Stimulated activated CD8-positive, alpha-beta memory T cell treated with anti-CD3 and anti-CD28 coated beads, Interleukin-15, amount 100 ng/mL, for 48 hours (primary cell): ENCODE data around the gene ZCCHC24.
"Not testable (repeated sequence)": the region's sequence is repeated elsewhere in the genome, so short reads cannot be mapped to it uniquely, and the experiment has no call there.

Experiments
- DNase-seq, 2 donors: peaks; one replicate each; pipeline ENCODE4 v3.0.0-alpha.2; 2020; ENCODE audit warnings: low read depth in 2 of 2

Gene ZCCHC24

GRCh38 chr10:79472951-79473350, 27.5 kb upstream of the ZCCHC24 start:
- no peak for DNase-seq

GRCh38 chr10:79472449-79472848, 27.0 kb upstream of the ZCCHC24 start:
- DNase-seq = no peak

- no peak for DNase-seq
Measured at GRCh38 chr10:79471776-79472175, 26.4 kb upstream of the ZCCHC24 start.

DNA sequence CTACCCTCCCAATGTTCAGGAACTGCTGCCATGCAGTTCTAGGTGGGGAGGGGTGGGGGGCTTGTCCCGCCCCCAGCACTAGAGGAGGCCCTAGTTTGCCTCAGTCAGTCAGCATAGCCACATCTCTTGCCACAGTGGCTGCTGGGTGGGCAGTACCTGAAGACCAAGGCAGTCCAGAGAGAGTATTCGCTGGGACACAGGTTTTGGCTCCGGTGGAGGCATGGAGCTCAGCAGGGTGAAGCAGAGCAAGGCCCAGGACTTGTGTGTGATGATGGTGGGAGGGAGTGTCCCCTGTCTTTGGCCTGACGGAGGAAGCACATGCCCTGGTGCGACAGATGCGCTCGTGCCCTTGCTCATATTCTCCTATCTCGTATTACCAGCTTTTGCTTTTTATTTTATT, 24.7 kb upstream of the ZCCHC24 start:
- DNase-seq = no peak

GRCh38 chr10:79468841-79469585, 23.6 kb upstream of the ZCCHC24 start:
- DNase-seq = no peak

- no peak for DNase-seq
Measured at GRCh38 chr10:79468015-79468560, 22.7 kb upstream of the ZCCHC24 start.

GRCh38 chr10:79465341-79465740, 19.9 kb upstream of the ZCCHC24 start:
- no peak for DNase-seq

DNA sequence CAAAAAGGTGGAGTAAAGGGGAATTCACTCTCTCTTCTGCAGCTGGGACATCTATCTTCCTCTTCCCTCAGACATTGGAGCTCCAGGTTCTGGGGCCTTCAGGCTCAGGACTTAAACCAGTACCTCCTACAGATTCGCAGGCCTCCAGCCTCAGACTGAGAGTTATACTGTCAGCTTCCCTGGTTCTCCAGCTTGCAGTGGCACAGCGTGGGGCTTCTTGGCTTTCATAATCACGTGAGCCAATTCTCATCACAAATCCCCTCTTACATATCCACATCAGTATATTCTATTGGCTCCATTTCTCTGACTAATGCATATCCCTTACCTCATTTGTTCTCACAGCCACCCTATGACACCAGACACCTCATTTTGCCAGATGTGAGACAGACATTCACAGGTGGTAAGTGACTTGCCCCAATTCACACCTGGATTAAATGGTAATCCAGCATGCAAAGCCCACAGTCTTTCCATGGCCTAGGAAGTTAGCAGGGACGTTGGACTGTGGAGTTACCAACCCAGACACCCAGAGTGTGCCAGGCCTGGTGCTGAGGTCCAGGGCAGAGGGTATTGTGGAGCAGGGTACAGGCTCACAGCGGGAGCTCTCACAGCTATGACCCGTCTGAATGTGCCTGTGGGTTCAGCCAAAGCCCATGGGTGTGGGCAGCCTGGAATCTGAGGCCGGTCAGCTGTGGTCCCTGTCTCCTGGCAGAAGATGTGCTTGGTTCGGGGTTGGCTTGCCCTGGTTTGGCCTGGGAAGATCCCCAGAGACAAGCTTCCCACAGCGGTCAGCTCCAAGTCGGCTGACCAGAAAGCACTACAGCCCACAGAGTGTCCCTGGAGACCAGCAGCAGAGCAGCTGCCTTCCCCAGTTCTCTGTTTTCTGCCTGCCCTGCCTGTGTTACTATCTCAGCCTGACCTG, 18.4 kb upstream of the ZCCHC24 start:
- no peak for DNase-seq

DNA sequence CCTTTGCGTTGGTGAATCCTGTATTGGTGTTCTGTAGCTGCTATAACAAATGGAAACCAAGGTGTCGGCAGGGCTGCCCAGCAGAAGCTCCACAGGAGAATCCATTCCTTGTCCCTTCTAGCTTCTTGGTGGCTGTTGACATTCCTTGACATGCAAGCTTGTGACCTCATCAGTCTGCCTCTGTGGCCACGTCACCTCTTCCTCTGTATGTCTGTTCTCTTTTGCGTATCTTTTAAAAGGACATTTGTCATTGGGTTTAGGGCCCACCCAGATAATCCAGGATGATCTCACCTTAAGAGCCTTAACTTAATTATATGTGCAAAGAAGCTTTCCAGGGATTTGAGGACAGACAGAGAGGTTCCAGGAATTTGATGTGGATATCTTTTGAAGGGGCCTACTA, 15.3 kb upstream of the ZCCHC24 start:
- no peak for DNase-seq

GRCh38 chr10:79459243-79459642, 13.8 kb upstream of the ZCCHC24 start:
- DNase-seq = no peak

- no peak for DNase-seq
Measured at GRCh38 chr10:79458483-79458882, 13.1 kb upstream of the ZCCHC24 start.

DNA sequence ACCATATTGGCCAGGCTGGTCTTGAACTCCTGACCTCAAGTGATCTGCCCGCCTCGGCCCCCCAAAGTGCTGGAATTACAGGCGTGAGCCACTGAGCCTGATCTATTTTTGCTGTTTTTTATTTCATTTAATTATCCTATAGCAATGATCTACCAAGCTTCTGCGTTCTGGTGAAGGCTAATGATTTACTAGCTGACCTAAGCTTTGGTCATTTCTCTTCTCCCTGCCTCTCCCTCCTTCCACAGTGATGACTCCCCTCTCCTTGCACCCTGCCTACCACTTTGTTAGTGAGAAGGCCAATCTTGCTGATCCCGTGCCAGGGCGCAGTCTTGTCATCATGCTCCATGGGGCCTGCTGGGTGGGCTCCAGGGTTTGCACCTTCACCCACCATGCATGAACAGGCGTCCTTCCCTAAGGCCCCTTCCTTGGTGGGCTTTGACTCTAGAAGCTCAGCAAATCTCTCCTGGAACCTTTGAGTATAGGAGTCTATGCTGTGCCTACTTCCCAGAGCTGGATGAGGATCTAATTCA, 11.9 kb upstream of the ZCCHC24 start:
- DNase-seq = no peak

- no peak for DNase-seq
Measured at GRCh38 chr10:79454259-79454658, 8.8 kb upstream of the ZCCHC24 start.

- no peak for DNase-seq
Measured at GRCh38 chr10:79453392-79453791, 8.0 kb upstream of the ZCCHC24 start.

GRCh38 chr10:79452174-79452611, 6.8 kb upstream of the ZCCHC24 start:
- DNase-seq = no peak

- no peak for DNase-seq
Measured at GRCh38 chr10:79451046-79451699, 5.7 kb upstream of the ZCCHC24 start.

GRCh38 chr10:79449181-79450146, 4.0 kb upstream of the ZCCHC24 start:
- DNase-seq = no peak

GRCh38 chr10:79448732-79449049, 3.3 kb upstream of the ZCCHC24 start:
- no peak for DNase-seq

DNA sequence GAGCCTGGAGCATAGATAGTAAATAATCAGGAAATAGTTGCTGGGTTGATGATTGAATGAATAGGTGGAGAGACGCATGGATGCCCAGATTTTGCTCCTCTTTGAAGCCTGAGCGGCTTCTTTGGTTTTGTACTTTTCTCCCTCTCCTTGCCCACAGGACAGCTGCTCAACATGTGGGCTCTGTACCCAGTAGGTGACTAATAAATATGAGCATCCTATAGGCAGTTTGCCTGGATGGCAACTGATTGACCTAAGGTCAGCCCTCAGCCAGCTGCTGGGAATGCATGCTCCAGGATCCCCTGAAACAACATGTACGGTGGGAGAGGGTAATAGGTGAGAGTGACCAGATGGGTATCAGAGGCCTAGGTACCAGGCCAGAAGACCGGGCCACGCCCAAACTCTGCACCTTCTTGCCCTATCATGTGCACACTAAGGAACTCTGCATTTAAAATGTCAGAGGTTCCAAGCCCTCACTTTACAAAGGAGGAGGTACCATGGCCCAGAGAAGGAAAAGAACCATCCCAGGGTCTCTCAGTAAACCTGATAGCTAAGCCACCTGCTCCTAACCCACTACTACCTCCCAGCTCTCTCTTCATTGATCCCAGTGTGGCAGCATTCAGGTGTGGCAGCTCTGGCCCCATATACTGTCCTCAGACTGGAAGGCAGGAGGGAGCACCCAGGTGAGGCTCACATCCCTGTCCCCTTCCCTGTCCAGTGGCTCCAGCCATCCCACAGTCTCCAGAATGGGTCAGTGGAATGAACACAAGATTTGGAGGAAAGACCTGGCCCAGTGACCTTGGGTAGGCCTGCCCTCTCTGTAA, 2.7 kb upstream of the ZCCHC24 start:
- no peak for DNase-seq

DNA sequence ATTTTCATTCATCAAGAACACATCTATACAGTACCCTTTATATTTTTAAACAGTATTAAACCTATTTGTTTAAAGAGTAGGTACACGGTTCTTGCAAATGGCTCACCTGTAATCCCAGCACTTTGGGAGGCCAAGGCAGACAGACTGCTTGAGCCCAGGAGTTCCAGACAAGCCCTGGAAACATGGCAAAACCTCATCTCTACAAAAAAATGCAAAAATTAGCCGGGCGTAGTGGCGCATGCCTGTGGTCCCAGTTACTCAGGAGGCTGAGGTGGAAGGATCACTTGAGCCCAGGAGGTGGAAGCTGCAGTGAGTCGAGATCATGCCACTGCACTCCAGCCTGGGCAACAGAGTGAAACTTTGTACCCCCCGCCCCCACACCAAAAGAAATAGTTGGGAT, 1.8 kb upstream of the ZCCHC24 start:
- DNase-seq = not testable (repeated sequence)
